ENCODE data around the gene TRPC3. TPM values are rescaled to one million over a fixed set of nuclear protein-coding genes. Genes with fewer than 3 reads are reported as not detected.

Gene TRPC3
- total and polyA plus RNA-seq, 2 of the 8 experiments (the other 6 are each of a cell fraction or from before 2014, with no cell fraction given) = 0.37 to 0.41 TPM

GRCh38 chr4:121829511-121829910 lies 122.3 kb downstream of the TRPC3 start:
- no peak overlapping the region for H2BK120ac ChIP-seq (replicated peaks; ENCODE audit: low read depth, low read length)
- no peaks in the 10 kb centered on the region for H3K4me1 ChIP-seq (replicated peaks in 1 of 4; ENCODE audit: control insufficient read depth in 3 of 4, insufficient read depth in 4 of 4, low read length in 3 of 4)
- H3K56ac ChIP-seq (replicated peaks; ENCODE audit: insufficient read length, low read depth, low read length) = no peak overlapping the region
- H3K4me2 ChIP-seq (ENCODE audit: insufficient read depth in 1 of 2, low read depth in 2 of 2, low read length in 2 of 2) = no peak overlapping the region
- no peaks in the 10 kb centered on the region for H4K20me1 ChIP-seq (replicated peaks in 1 of 2; ENCODE audit: control insufficient read depth in 1 of 2, insufficient read depth in 2 of 2, low read length in 2 of 2)
- H3K18ac ChIP-seq (ENCODE audit: extremely low read depth, low read length) = no peak overlapping the region
- H3K27me3 ChIP-seq (replicated peaks in 1 of 4; ENCODE audit: control insufficient read depth in 3 of 4, extremely low read depth in 1 of 4, insufficient read depth in 3 of 4, low read length in 3 of 4) = no peaks in the 10 kb centered on the region
- H2AFZ ChIP-seq (ENCODE audit: low read length) = no peak overlapping the region
- no peak overlapping the region for H3K27ac ChIP-seq (ENCODE audit: low read depth, low read length)
- no peak overlapping the region for H3K23ac ChIP-seq (ENCODE audit: insufficient read length)
- ChIA-PET POLR2A (ENCODE audit: partially characterized antibody) (interaction anchor here (1.0 to 1.9 kb wide), 4 partner anchors 9 to 28 kb away, joined by 3 to 6 read pairs (median 4); partner anchors contain the start of gene EXOSC9), CTCF (ENCODE audit: partially characterized antibody) (no interaction called here)
- no peak overlapping the region for H2BK5ac ChIP-seq (ENCODE audit: low read depth, low read length)
- no peaks in the 10 kb centered on the region for H3K79me2 ChIP-seq (ENCODE audit: control insufficient read depth in 1 of 2, insufficient read depth in 2 of 2, low read length in 2 of 2)
- TF ChIP-seq NANOG (IDR thresholded peaks at IDR 0.05; ENCODE audit: insufficient read depth, low read depth, low read length, poor library complexity, severe bottlenecking) = no peak
- TF ChIP-seq SP4 (IDR thresholded peaks at IDR 0.05; ENCODE audit: low read length) = no peak
- no peak for TF ChIP-seq E2F6 (IDR thresholded peaks at IDR 0.05)
- no peak for TF ChIP-seq ASH2L (IDR thresholded peaks at IDR 0.05; ENCODE audit: low read length)
- H3K36me3 ChIP-seq (ENCODE audit: control insufficient read depth in 2 of 4, insufficient read depth in 4 of 4, low read length in 3 of 4) = peaks cover 0 to 5% (median 2%) of the 10 kb centered on the region in 4 experiments; a peak in 2 of 8 replicates
- no peak overlapping the region for H3K4me3 ChIP-seq (ENCODE audit: extremely low read depth in 1 of 4, insufficient read depth in 2 of 4, low read depth in 3 of 4, low read length in 4 of 4)
- WGBS, 2 experiments (ENCODE audit: extremely low coverage in 1 of 2, insufficient coverage in 1 of 2, insufficient read length in 1 of 2, insufficient replicate concordance in 2 of 2, low coverage in 1 of 2, low lambda C conversion rate in 2 of 2, missing lambda C conversion rate in 1 of 2) = 79% methylated on average over 5 of the region's 5 CpGs; no CpG with 5 or more reads in 1 of the 2 experiments
- H2BK12ac ChIP-seq (ENCODE audit: low read depth, low read length) = no peak overlapping the region
- DNase-seq (ENCODE audit: low read depth in 1 of 2, low spot score in 2 of 2) (no peak), FAIRE-seq (no peak)
- no peak overlapping the region for H4K8ac ChIP-seq (ENCODE audit: extremely low read depth, insufficient read depth, low read length)
- H2AK5ac ChIP-seq (ENCODE audit: low read depth, low read length) = no peak overlapping the region
- H2BK20ac ChIP-seq (ENCODE audit: low read length) = no peak overlapping the region
- no peak overlapping the region for H4K91ac ChIP-seq (replicated peaks; ENCODE audit: insufficient read length, low read length)
- no peak overlapping the region for H3K9ac ChIP-seq (replicated peaks in 1 of 4; ENCODE audit: extremely low read depth in 1 of 4, low read depth in 3 of 4, low read length in 3 of 4)
- H3K23me2 ChIP-seq (ENCODE audit: low read depth, low read length) = no peaks in the 10 kb centered on the region
- H3K9me3 ChIP-seq (ENCODE audit: insufficient read depth in 2 of 2, low read depth in 1 of 2, low read length in 1 of 2) = no peaks in the 10 kb centered on the region
- no peaks in the 10 kb centered on the region for H3K79me1 ChIP-seq (ENCODE audit: low read depth, low read length)
- no peak overlapping the region for H3K14ac ChIP-seq (ENCODE audit: insufficient read length)
- H3K4ac ChIP-seq (replicated peaks; ENCODE audit: insufficient read length, low read depth, low read length) = no peak overlapping the region
- H4K5ac ChIP-seq (ENCODE audit: insufficient read length, low read depth, low read length) = no peak overlapping the region
- H2BK15ac ChIP-seq (ENCODE audit: low read length) = no peak overlapping the region
